Lower lobe of right lung (tissue), 2 donors: ENCODE data around the gene P2RY12. TPM values are rescaled to one million over a fixed set of nuclear protein-coding genes. Genes with fewer than 3 reads are reported as not detected.

Experiments
- ATAC-seq, 2 donors: fragments of 200-7000 bp; cut with Tn5 transposase; one replicate each; pipeline ENCODE4 v1.9.1; 2020 to 2022; ENCODE audit warnings: mild to moderate bottlenecking in 2 of 2, moderate library complexity in 2 of 2
- DNase-seq: peaks from one replicate; pipeline ENCODE4 v3.0.0-alpha.2; 2020
- H3K27ac ChIP-seq: fragments of 200-600 bp; one replicate; pipeline ENCODE4 v1.8.0; 2022
- H3K27me3 ChIP-seq: fragments of 200-600 bp; one replicate; pipeline ENCODE4 v1.8.0; 2022; ENCODE audit warnings: low read depth
- H3K36me3 ChIP-seq: fragments of 200-600 bp; one replicate; pipeline ENCODE4 v1.8.0; 2022; ENCODE audit warnings: mild to moderate bottlenecking
- H3K4me1 ChIP-seq: fragments of 200-600 bp; one replicate; pipeline ENCODE4 v1.8.0; 2022
- H3K4me3 ChIP-seq: fragments of 200-600 bp; one replicate; pipeline ENCODE4 v1.8.0; 2022; ENCODE audit warnings: mild to moderate bottlenecking
- H3K9me3 ChIP-seq: fragments of 200-600 bp; one replicate; pipeline ENCODE4 v1.8.0; 2022
- CTCF ChIP-seq: fragments of 200-600 bp; IDR thresholded peaks from one replicate; pipeline ENCODE4 v1.8.0; 2022; ENCODE audit warnings: antibody characterized with exemption, mild to moderate bottlenecking
- intact Hi-C: fragments of 100-400 bp; cut with DNase I; formaldehyde crosslinking; loops from one replicate; pipeline ENCODE4 v1.11.0; 2022
- total RNA-seq: library from RNA; stranded (reverse); fragmentation: NEBNext Ultra II Directional; extraction: Animal tissue kit (Norgen Biotek cat#: 25700); gene quantifications from one replicate; pipeline ENCODE4 v1.2.1, GENCODE V29; 2021
- donor health status: DM: no; HTN: yes; CAD: no; lungs with severe emphysema.

P2RY12 gene
- total RNA-seq, 1 donor from 2014 or later = 6.2 TPM

GRCh38 chr3:151316267-151316991 lies 68.1 kb downstream of the P2RY12 start, which contains the start of gene GPR87:
Gene GPR87, minus strand, starts transcription at chr3:151316820. Its CDS starts 16,720 bp downstream, at chr3:151300100.
- no peak within 1 kb of the TSS for H3K4me3 ChIP-seq
- no peaks in the 10 kb centered on the region for H3K36me3 ChIP-seq
- ATAC-seq = no peak
- TF ChIP-seq CTCF = no peak
- intact Hi-C loops = no loop called here
- H3K27me3 ChIP-seq = no peaks in the 10 kb centered on the region
- H3K4me1 ChIP-seq = peaks cover 4% of the 10 kb centered on the region
- no peak for DNase-seq
- H3K9me3 ChIP-seq = no peaks in the 10 kb centered on the region
- no peak within 1 kb of the TSS for H3K27ac ChIP-seq

GRCh38 chr3:151315846-151316245 lies 68.7 kb downstream of the P2RY12 start:
- intact Hi-C loops = no loop called here
- Histone ChIP-seq H3K4me3 (no peak overlapping the region), H3K4me1 (no peaks in the 10 kb centered on the region), H3K27ac (no peak overlapping the region), H3K9me3 (no peaks in the 10 kb centered on the region), H3K36me3 (no peaks in the 10 kb centered on the region), H3K27me3 (no peaks in the 10 kb centered on the region)
- DNase-seq (no peak), ATAC-seq (no peak)
- TF ChIP-seq CTCF = no peak

- H3K36me3 ChIP-seq = no peaks in the 10 kb centered on the region
- no peak for TF ChIP-seq CTCF
- intact Hi-C loops = no loop called here
- DNase-seq (no peak), ATAC-seq (no peak)
- H3K4me3 ChIP-seq = no peak overlapping the region
- H3K9me3 ChIP-seq = no peaks in the 10 kb centered on the region
- no peaks in the 10 kb centered on the region for H3K27me3 ChIP-seq
- no peaks in the 10 kb centered on the region for H3K4me1 ChIP-seq
- H3K27ac ChIP-seq = no peak overlapping the region
Measured at GRCh38 chr3:151315136-151315535, 69.4 kb downstream of the P2RY12 start.

- no peak overlapping the region for H3K27ac ChIP-seq
- H3K4me1 ChIP-seq = no peaks in the 10 kb centered on the region
- H3K9me3 ChIP-seq = no peaks in the 10 kb centered on the region
- intact Hi-C loops = no loop called here
- H3K4me3 ChIP-seq = no peak overlapping the region
- H3K36me3 ChIP-seq = no peaks in the 10 kb centered on the region
- no peaks in the 10 kb centered on the region for H3K27me3 ChIP-seq
- DNase-seq (no peak), ATAC-seq (no peak)
- no peak for TF ChIP-seq CTCF
Measured at GRCh38 chr3:151314593-151314992, 70.0 kb downstream of the P2RY12 start.

GRCh38 chr3:151314137-151314536 lies 70.4 kb downstream of the P2RY12 start:
- no peak for ATAC-seq
- TF ChIP-seq CTCF = no peak

More at GRCh38 chr3:151314137-151314536, 70.4 kb downstream of the P2RY12 start:
- Histone ChIP-seq H3K4me1 (no peaks in the 10 kb centered on the region), H3K36me3 (no peaks in the 10 kb centered on the region), H3K27ac (no peak overlapping the region), H3K9me3 (no peaks in the 10 kb centered on the region), H3K27me3 (no peaks in the 10 kb centered on the region), H3K4me3 (no peak overlapping the region)
- intact Hi-C loops = no loop called here
- no peak for DNase-seq
